ENCODE measurements around the gene SSBP3.

DNA sequence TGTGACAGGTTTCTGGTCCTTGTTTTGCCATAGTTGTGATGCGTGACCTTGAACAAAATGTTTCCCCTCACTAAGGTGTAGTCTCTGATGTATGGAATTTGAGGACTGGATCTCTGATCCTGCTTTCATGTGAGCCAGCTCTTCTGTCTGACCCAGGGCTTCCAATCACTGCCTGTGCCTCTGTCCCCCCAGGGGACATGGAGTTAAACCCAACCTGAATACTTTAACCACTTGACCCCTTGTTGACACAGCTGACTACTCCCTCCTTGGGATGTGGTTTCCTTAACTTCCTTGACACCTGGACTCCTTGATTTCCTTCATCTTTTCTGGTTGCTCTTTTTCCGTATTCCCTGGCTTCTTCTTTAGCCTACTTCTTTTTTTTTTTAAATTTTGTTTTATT, 36.0 kb upstream of the SSBP3 start:
- TF ChIP-seq CTCF (IDR thresholded peaks at IDR 0.05) (no peak), POLR2A (IDR thresholded peaks at IDR 0.05) (no peak)
